Lower leg skin (tissue), 3 donors: Measurements from ENCODE around the gene DOP1A.

Source experiments
- POLR2A ChIP-seq, 2 donors: fragments of 450-650 bp; IDR thresholded peaks; one replicate each; pipeline ENCODE4 v1.6.1; 2016 to 2017; ENCODE audit warnings: antibody characterized with exemption in 2 of 2, mild to moderate bottlenecking in 1 of 2, moderate library complexity in 1 of 2
- TF ChIP-seq, protein P1 (sequence below), 3 donors: fragments of 450-650 bp; IDR thresholded peaks; one replicate each; pipeline ENCODE4 v1.5.1; 2016; ENCODE audit warnings: antibody characterized with exemption in 3 of 3, mild to moderate bottlenecking in 3 of 3, moderate library complexity in 2 of 3

DNA sequence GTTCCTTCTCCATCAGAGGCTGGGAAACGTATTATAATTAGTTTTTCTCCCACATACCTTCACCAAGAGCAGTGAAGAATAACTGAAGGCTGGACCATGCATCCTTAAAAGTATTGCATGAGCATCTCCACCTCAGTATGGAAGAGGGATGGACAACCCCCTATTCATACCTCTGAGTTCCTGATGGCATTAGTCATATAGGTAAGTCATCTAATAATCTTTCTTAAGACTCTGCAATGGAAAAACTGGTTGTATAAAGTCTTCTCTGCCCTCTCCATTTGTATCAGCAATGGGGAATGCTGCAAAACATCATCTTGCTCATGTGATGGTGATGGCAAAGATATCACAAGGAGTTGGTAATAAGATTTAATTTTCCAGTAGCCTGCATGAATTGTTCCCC is 101.1 kb downstream of the DOP1A start:
- TF ChIP-seq, protein P1, sequence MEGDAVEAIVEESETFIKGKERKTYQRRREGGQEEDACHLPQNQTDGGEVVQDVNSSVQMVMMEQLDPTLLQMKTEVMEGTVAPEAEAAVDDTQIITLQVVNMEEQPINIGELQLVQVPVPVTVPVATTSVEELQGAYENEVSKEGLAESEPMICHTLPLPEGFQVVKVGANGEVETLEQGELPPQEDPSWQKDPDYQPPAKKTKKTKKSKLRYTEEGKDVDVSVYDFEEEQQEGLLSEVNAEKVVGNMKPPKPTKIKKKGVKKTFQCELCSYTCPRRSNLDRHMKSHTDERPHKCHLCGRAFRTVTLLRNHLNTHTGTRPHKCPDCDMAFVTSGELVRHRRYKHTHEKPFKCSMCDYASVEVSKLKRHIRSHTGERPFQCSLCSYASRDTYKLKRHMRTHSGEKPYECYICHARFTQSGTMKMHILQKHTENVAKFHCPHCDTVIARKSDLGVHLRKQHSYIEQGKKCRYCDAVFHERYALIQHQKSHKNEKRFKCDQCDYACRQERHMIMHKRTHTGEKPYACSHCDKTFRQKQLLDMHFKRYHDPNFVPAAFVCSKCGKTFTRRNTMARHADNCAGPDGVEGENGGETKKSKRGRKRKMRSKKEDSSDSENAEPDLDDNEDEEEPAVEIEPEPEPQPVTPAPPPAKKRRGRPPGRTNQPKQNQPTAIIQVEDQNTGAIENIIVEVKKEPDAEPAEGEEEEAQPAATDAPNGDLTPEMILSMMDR (IDR thresholded peaks at IDR 0.05) = no peak
- no peak for TF ChIP-seq POLR2A (IDR thresholded peaks at IDR 0.05)
